ENCODE data around the gene FOXE3. TPM values are rescaled to one million over a fixed set of nuclear protein-coding genes. Genes with fewer than 3 reads are reported as not detected.

Gene FOXE3
- total and polyA plus RNA-seq, 2 donors (not counting 3 experiments of a cell fraction or from before 2014, with no cell fraction given) = not detected

GRCh38 chr1:47395433-47395832 is 20.7 kb upstream of the FOXE3 start:
- dilution Hi-C loops (cut with MboI; ENCODE audit: extremely low pct_ligation_motif_present, low sequenced_read_pairs) (no loop called here), intact Hi-C loops (cut with micrococcal nuclease) (no loop called here)
- FAIRE-seq (no peak), DNase-seq (ENCODE audit: low read depth, low spot score) (no peak)
- CTCF ChIA-PET = interaction anchor here (0.9 to 1.4 kb wide), 3 partner anchors 9 to 331 kb away, joined by 3 read pairs; no protein-coding TSS in a partner anchor
- Histone ChIP-seq H3K4me2 (ENCODE audit: insufficient read depth, low read length) (no peak overlapping the region), H3K27me3 (ENCODE audit: control insufficient read depth in 2 of 2, insufficient read depth in 2 of 2, low read length in 2 of 2) (peaks cover 2 to 5% of the 10 kb centered on the region in 2 experiments), H2AFZ (ENCODE audit: low read depth, low read length) (no peak overlapping the region), H3K4me3 (replicated peaks in 1 of 3; ENCODE audit: insufficient read depth in 1 of 3, low read depth in 1 of 3, low read length in 3 of 3) (no peak overlapping the region), H3K9me1 (replicated peaks; ENCODE audit: control insufficient read depth, extremely low read depth, insufficient read depth, low read length) (no peaks in the 10 kb centered on the region), H3K79me2 (ENCODE audit: control insufficient read depth, insufficient read depth, low read length) (no peaks in the 10 kb centered on the region), H3K9me3 (replicated peaks; ENCODE audit: control insufficient read depth, insufficient read depth, low read length) (no peaks in the 10 kb centered on the region), H3K9ac (replicated peaks; ENCODE audit: extremely low read depth, insufficient read depth, low read length) (no peak overlapping the region), H3K36me3 (ENCODE audit: control insufficient read depth in 2 of 2, extremely low read depth in 1 of 2, insufficient read depth in 2 of 2, low read length in 2 of 2) (no peaks in the 10 kb centered on the region), H4K20me1 (replicated peaks; ENCODE audit: control insufficient read depth, extremely low read depth, insufficient read depth, low read length) (no peaks in the 10 kb centered on the region), H3K27ac (ENCODE audit: insufficient read depth, low read depth, low read length) (no peak overlapping the region), H3K4me1 (ENCODE audit: control insufficient read depth, extremely low read depth, insufficient read depth, low read length) (no peaks in the 10 kb centered on the region)
- POLR2A ChIA-PET = no interaction called here
- TF ChIP-seq MYC (IDR thresholded peaks at IDR 0.05; ENCODE audit: low read depth, low read length) (no peak), FOS (IDR thresholded peaks at IDR 0.05; ENCODE audit: borderline replicate concordance, insufficient read depth, low read length) (no peak), GATA2 (IDR thresholded peaks at IDR 0.05; ENCODE audit: insufficient read depth, insufficient read length, low read depth, low read length) (no peak), EZH2 (IDR thresholded peaks at IDR 0.05; ENCODE audit: borderline replicate concordance, low read depth, low read length, severe bottlenecking) (no peak), JUN (IDR thresholded peaks at IDR 0.05; ENCODE audit: borderline replicate concordance, insufficient read depth, insufficient read length, low read depth) (no peak), POLR2AphosphoS5 (IDR thresholded peaks at IDR 0.05; ENCODE audit: insufficient read depth, low read depth, low read length) (no peak)
- TF ChIP-seq, protein P1, sequence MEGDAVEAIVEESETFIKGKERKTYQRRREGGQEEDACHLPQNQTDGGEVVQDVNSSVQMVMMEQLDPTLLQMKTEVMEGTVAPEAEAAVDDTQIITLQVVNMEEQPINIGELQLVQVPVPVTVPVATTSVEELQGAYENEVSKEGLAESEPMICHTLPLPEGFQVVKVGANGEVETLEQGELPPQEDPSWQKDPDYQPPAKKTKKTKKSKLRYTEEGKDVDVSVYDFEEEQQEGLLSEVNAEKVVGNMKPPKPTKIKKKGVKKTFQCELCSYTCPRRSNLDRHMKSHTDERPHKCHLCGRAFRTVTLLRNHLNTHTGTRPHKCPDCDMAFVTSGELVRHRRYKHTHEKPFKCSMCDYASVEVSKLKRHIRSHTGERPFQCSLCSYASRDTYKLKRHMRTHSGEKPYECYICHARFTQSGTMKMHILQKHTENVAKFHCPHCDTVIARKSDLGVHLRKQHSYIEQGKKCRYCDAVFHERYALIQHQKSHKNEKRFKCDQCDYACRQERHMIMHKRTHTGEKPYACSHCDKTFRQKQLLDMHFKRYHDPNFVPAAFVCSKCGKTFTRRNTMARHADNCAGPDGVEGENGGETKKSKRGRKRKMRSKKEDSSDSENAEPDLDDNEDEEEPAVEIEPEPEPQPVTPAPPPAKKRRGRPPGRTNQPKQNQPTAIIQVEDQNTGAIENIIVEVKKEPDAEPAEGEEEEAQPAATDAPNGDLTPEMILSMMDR (IDR thresholded peaks at IDR 0.05; ENCODE audit: extremely low read depth in 1 of 2, insufficient read depth in 1 of 2, low read depth in 1 of 2, low read length in 2 of 2) = no peak
- BruUV-seq (replicated peaks) = no TSS peak

Measured in endothelial cell of umbilical vein (primary cell).